Nephron (organoid): ENCODE data around the gene PDIA2.

Experiments used
- H3K27ac Mint-ChIP-seq, 3 experiments: 2 replicates each; pipeline ENCODE4 v1.8.0; 2020; ENCODE audit warnings: mixed read lengths in 3 of 3, mild to moderate bottlenecking in 2 of 3, moderate library complexity in 1 of 3
- H3K27me3 Mint-ChIP-seq: 2 replicates; pipeline ENCODE4 v1.8.0; 2021; ENCODE audit warnings: low read depth, mild to moderate bottlenecking, moderate library complexity, mixed read lengths
- H3K36me3 Mint-ChIP-seq: 2 replicates; pipeline ENCODE4 v1.8.0; 2020; ENCODE audit warnings: low read depth, mixed read lengths
- H3K4me1 Mint-ChIP-seq: 2 replicates; pipeline ENCODE4 v1.8.0; 2020; ENCODE audit warnings: mixed read lengths
- H3K4me3 Mint-ChIP-seq, 3 experiments: 2 replicates each; pipeline ENCODE4 v1.8.0; 2020; ENCODE audit warnings: mild to moderate bottlenecking in 3 of 3, mixed read lengths in 3 of 3, moderate library complexity in 2 of 3
- H3K9me3 Mint-ChIP-seq: 2 replicates; pipeline ENCODE4 v1.8.0; 2020; ENCODE audit warnings: mixed read lengths
- TF ChIP-seq, protein P1 (sequence below), 3 experiments: fragments of 200-600 bp; sonication (generic); IDR thresholded peaks; one replicate each; pipeline ENCODE4 v1.5.0; 2021; ENCODE audit warnings: antibody characterized with exemption in 3 of 3; ENCODE audit not compliant: unreplicated experiment in 3 of 3

Gene PDIA2

DNA sequence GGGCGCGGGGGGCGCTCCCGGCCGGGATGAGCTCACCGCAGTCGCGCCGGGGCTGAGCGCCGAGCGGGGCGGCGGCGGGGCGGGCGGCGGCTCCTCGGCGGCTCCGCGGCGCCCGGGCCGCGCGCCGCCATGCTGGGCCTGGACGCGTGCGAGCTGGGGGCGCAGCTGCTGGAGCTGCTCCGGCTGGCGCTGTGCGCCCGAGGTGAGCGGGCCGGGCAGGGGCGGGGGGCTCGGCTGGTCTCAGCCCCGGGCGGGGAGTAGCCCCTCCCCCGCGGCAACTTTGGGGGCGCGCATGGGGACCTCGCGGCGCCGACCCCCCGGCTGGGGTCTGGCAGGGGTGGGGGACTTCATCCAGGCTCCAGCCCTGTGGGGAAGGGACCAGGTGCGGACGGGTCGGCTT, 2.4 kb upstream of the PDIA2 start, which contains the start of gene ARHGDIG:
ARHGDIG (plus strand) TSS at position 40 of the 400 bp plus-strand sequence; CDS start at position 130, 90 bp downstream.
- Mint-ChIP-seq H3K4me3 (peak within 1 kb of the TSS in 2 of 3 experiments; percentile 56 to 60), H3K27me3 (peaks cover 49% of the 10 kb centered on the region), H3K36me3 (no peaks in the 10 kb centered on the region), H3K9me3 (no peaks in the 10 kb centered on the region), H3K4me1 (no peaks in the 10 kb centered on the region), H3K27ac (no peak within 1 kb of the TSS)
- TF ChIP-seq, protein P1, sequence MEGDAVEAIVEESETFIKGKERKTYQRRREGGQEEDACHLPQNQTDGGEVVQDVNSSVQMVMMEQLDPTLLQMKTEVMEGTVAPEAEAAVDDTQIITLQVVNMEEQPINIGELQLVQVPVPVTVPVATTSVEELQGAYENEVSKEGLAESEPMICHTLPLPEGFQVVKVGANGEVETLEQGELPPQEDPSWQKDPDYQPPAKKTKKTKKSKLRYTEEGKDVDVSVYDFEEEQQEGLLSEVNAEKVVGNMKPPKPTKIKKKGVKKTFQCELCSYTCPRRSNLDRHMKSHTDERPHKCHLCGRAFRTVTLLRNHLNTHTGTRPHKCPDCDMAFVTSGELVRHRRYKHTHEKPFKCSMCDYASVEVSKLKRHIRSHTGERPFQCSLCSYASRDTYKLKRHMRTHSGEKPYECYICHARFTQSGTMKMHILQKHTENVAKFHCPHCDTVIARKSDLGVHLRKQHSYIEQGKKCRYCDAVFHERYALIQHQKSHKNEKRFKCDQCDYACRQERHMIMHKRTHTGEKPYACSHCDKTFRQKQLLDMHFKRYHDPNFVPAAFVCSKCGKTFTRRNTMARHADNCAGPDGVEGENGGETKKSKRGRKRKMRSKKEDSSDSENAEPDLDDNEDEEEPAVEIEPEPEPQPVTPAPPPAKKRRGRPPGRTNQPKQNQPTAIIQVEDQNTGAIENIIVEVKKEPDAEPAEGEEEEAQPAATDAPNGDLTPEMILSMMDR (IDR thresholded peaks at IDR 0.05; ENCODE audit: unreplicated experiment in 3 of 3) = no peak

DNA sequence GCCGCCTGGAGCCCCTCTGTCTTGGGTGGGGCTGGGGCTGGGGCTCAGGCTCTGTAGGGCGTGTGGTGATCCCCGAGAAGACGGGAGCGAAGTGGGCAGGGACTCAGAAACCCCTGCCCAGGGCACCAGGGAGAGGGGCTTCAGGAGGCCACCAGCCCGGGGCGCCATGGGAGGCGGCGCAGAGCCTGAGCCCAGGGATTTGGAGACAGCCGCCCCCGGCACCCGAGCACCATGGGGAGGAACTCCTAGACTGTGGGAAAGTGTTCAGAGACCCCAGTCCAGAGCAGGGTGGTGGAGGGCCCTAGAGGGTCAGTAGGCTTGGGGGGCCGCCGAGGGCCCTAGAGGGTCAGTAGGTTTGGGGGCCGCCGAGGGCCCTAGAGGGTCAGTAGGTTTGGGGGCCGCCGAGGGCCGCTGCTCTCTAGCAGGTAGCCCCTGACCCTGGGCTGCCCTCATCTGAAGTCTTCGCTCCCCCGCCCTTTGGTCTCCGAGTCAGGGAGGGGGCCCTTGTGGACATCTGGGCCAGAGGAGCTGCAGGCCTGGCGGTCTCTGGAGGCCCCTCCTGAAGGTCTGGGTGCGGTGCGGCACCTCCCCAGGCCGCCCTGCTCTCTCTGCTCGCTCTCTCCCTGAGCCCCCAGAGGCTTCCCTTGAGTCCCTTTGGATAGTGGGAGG, 1.8 kb upstream of the PDIA2 start:
- Mint-ChIP-seq H3K27me3 (peaks cover 48% of the 10 kb centered on the region), H3K4me3 (peak overlapping the region in 2 of 3 experiments; percentile 51 to 56), H3K4me1 (no peaks in the 10 kb centered on the region), H3K9me3 (no peaks in the 10 kb centered on the region), H3K36me3 (no peaks in the 10 kb centered on the region), H3K27ac (no peak overlapping the region)
- TF ChIP-seq, protein P1 (IDR thresholded peaks at IDR 0.05; ENCODE audit: unreplicated experiment in 3 of 3) = no peak

DNA sequence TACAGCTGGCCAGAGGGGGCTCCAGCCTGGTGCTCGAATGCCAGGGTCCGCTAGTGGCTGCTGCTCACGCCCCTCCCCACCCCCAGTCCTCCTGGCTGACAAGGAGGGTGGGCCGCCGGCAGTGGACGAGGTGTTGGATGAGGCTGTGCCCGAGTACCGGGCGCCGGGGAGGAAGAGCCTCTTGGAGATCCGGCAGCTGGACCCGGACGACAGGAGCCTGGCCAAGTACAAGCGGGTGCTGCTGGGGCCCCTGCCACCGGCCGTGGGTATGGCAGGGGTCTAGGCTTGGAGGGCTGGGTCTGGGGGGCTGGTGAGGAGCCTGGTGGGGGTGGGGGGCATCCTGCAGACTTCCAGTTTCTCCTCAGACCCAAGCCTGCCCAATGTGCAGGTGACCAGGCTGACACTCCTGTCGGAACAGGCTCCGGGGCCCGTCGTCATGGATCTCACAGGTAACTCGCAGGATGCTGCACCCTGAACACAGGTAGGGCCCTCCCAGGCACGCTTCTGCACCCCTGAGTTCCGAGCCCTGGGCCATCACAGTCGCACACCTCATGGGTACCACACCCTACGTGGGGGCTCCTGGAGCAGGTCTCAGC, 1.2 kb upstream of the PDIA2 start:
- Mint-ChIP-seq H3K27me3 (peaks cover 42% of the 10 kb centered on the region), H3K27ac (no peak overlapping the region), H3K4me1 (no peaks in the 10 kb centered on the region), H3K36me3 (peaks cover 6% of the 10 kb centered on the region), H3K4me3 (peak overlapping the region in 1 of 3 experiments; percentile 37), H3K9me3 (no peaks in the 10 kb centered on the region)
- TF ChIP-seq, protein P1 (IDR thresholded peaks at IDR 0.05; ENCODE audit: unreplicated experiment in 3 of 3) = no peak

DNA sequence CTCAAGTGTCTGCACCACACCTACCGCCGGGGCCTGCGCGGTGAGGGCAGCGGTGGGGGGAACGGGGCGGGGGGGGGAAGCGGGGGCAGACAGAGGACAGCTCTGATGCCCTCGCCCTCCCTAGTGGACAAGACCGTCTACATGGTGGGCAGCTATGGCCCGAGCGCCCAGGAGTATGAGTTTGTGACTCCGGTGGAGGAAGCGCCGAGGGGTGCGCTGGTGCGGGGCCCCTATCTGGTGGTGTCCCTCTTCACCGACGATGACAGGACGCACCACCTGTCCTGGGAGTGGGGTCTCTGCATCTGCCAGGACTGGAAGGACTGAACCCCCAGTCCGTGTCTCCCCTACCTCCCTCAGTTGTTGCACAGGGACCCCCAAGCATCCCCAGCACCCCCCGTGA, 473 bp upstream of the PDIA2 start:
- Mint-ChIP-seq H3K27me3 (peaks cover 34% of the 10 kb centered on the region), H3K4me3 (no peak overlapping the region), H3K9me3 (no peaks in the 10 kb centered on the region), H3K4me1 (no peaks in the 10 kb centered on the region), H3K36me3 (peaks cover 12% of the 10 kb centered on the region), H3K27ac (no peak overlapping the region)
- TF ChIP-seq, protein P1 (IDR thresholded peaks at IDR 0.05; ENCODE audit: unreplicated experiment in 3 of 3) = no peak

DNA sequence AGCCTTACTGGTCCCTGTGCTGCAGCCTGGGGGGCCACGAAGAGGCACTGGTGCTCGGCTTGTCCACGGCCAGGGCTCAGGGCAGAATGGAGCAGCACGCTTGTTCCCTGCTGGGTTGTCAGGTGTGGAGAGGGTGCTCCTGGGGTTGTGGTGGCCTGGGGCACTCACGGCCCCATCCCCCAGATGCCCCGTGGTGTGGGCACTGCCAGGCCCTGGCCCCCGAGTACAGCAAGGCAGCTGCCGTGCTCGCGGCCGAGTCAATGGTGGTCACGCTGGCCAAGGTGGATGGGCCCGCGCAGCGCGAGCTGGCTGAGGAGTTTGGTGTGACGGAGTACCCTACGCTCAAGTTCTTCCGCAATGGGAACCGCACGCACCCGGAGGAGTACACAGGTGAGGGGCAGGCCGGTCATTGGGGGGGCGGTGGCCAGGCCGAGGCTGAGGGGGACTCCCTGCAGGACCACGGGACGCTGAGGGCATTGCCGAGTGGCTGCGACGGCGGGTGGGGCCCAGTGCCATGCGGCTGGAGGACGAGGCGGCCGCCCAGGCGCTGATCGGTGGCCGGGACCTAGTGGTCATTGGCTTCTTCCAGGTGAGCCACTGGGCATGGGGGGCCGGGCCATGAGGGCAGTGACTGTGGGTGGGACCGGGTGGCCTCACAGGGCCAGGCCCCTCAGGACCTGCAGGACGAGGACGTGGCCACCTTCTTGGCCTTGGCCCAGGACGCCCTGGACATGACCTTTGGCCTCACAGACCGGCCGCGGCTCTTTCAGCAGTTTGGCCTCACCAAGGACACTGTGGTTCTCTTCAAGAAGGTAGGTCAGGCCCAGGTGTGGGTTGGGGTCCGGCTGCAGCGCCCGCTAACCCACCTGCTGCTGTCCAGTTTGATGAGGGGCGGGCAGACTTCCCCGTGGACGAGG, 1.5 kb downstream of the PDIA2 start:
- TF ChIP-seq, protein P1 (IDR thresholded peaks at IDR 0.05; ENCODE audit: unreplicated experiment in 3 of 3) = no peak

More for the DNA sequence above, 1.5 kb downstream of the PDIA2 start:
- H3K4me1 Mint-ChIP-seq = no peaks in the 10 kb centered on the region
- H3K36me3 Mint-ChIP-seq = peaks cover 18% of the 10 kb centered on the region
- no peak overlapping the region for H3K4me3 Mint-ChIP-seq
- H3K27ac Mint-ChIP-seq = no peak overlapping the region
- H3K27me3 Mint-ChIP-seq = peaks cover 18% of the 10 kb centered on the region
- H3K9me3 Mint-ChIP-seq = no peaks in the 10 kb centered on the region
